ENCODE measurements around the gene SYNJ2.

The SYNJ2 gene

GRCh38 chr6:157942351-157942750, 39.3 kb upstream of the SYNJ2 start:
- no peak for TF ChIP-seq CTCF (IDR thresholded peaks at IDR 0.05; ENCODE audit: low read depth, low read length)
- Histone ChIP-seq H3K4me1 (no peaks in the 10 kb centered on the region), H3K9me3 (no peaks in the 10 kb centered on the region), H3K36me3 (no peaks in the 10 kb centered on the region), H3K27me3 (no peaks in the 10 kb centered on the region), H3K4me3 (ENCODE audit: low read depth, low read length) (no peak overlapping the region)
- no peak for DNase-seq

GRCh38 chr6:157943249-157943963, 38.3 kb upstream of the SYNJ2 start:
- H3K9me3 ChIP-seq: no peaks in the 10 kb centered on the region
- DNase-seq: no peak

GRCh38 chr6:157943964-157944283, 37.7 kb upstream of the SYNJ2 start:
- no peaks in the 10 kb centered on the region for H3K4me1 ChIP-seq
- H3K4me3 ChIP-seq (ENCODE audit: low read depth, low read length): no peak overlapping the region
- no peaks in the 10 kb centered on the region for H3K36me3 ChIP-seq
- no peaks in the 10 kb centered on the region for H3K27me3 ChIP-seq
- H3K9me3 ChIP-seq: no peaks in the 10 kb centered on the region
- TF ChIP-seq CTCF (IDR thresholded peaks at IDR 0.05; ENCODE audit: low read depth, low read length): no peak
- no peak for DNase-seq

More at GRCh38 chr6:157943249-157943963, 38.3 kb upstream of the SYNJ2 start:
- TF ChIP-seq CTCF (IDR thresholded peaks at IDR 0.05; ENCODE audit: low read depth, low read length): no peak
- Histone ChIP-seq H3K27me3 (no peaks in the 10 kb centered on the region), H3K4me3 (ENCODE audit: low read depth, low read length) (no peak overlapping the region), H3K4me1 (no peaks in the 10 kb centered on the region), H3K36me3 (no peaks in the 10 kb centered on the region)

GRCh38 chr6:157944983-157945931, 36.4 kb upstream of the SYNJ2 start:
- H3K27me3 ChIP-seq: no peaks in the 10 kb centered on the region
- H3K36me3 ChIP-seq: no peaks in the 10 kb centered on the region
- TF ChIP-seq CTCF (IDR thresholded peaks at IDR 0.05; ENCODE audit: low read depth, low read length): no peak
- DNase-seq: no peak
- H3K9me3 ChIP-seq: no peaks in the 10 kb centered on the region
- no peak overlapping the region for H3K4me3 ChIP-seq (ENCODE audit: low read depth, low read length)
- H3K4me1 ChIP-seq: no peaks in the 10 kb centered on the region

GRCh38 chr6:157946053-157946617, 35.5 kb upstream of the SYNJ2 start:
- Histone ChIP-seq H3K36me3 (no peaks in the 10 kb centered on the region), H3K9me3 (no peaks in the 10 kb centered on the region), H3K27me3 (no peaks in the 10 kb centered on the region), H3K4me1 (no peaks in the 10 kb centered on the region), H3K4me3 (ENCODE audit: low read depth, low read length) (no peak overlapping the region)
- no peak for DNase-seq
- TF ChIP-seq CTCF (IDR thresholded peaks at IDR 0.05; ENCODE audit: low read depth, low read length): no peak

Data from BE2C (cell line).